ENCODE measurements around the gene PARVG. TPM values are rescaled to one million over a fixed set of nuclear protein-coding genes. Genes with fewer than 3 reads are reported as not detected.
A peak's percentile ranks its signal among the peaks of the same experiment; 100 is the strongest.

Gene PARVG
- total and polyA plus RNA-seq, 2 of the 8 experiments (the other 6 are each of a cell fraction or from before 2014, with no cell fraction given): 0.37 to 1.5 TPM

GRCh38 chr22:44224166-44224565, 43.4 kb downstream of the PARVG start:
- peak in 1 of 2 experiments; percentile 31 for DNase-seq (ENCODE audit: low read depth in 1 of 2, low spot score in 2 of 2)
- H3K23ac ChIP-seq (ENCODE audit: insufficient read length): no peak overlapping the region

More at GRCh38 chr22:44224166-44224565, 43.4 kb downstream of the PARVG start:
- Histone ChIP-seq H3K27ac (ENCODE audit: low read depth, low read length) (no peak overlapping the region), H3K14ac (ENCODE audit: insufficient read length) (no peak overlapping the region), H4K8ac (ENCODE audit: extremely low read depth, insufficient read depth, low read length) (no peak overlapping the region), H3K36me3 (ENCODE audit: control insufficient read depth in 2 of 4, insufficient read depth in 4 of 4, low read length in 3 of 4) (no peaks in the 10 kb centered on the region), H3K79me2 (ENCODE audit: control insufficient read depth in 1 of 2, insufficient read depth in 2 of 2, low read length in 2 of 2) (no peaks in the 10 kb centered on the region), H4K91ac (replicated peaks; ENCODE audit: insufficient read length, low read length) (no peak overlapping the region), H3K23me2 (ENCODE audit: low read depth, low read length) (no peaks in the 10 kb centered on the region), H2AFZ (ENCODE audit: low read length) (no peak overlapping the region), H3K27me3 (replicated peaks in 1 of 4; ENCODE audit: control insufficient read depth in 3 of 4, extremely low read depth in 1 of 4, insufficient read depth in 3 of 4, low read length in 3 of 4) (no peaks in the 10 kb centered on the region), H3K79me1 (ENCODE audit: low read depth, low read length) (no peaks in the 10 kb centered on the region), H3K4me2 (ENCODE audit: insufficient read depth in 1 of 2, low read depth in 2 of 2, low read length in 2 of 2) (no peak overlapping the region), H3K9ac (replicated peaks in 1 of 4; ENCODE audit: extremely low read depth in 1 of 4, low read depth in 3 of 4, low read length in 3 of 4) (no peak overlapping the region), H2BK20ac (ENCODE audit: low read length) (no peak overlapping the region), H3K56ac (replicated peaks; ENCODE audit: insufficient read length, low read depth, low read length) (no peak overlapping the region), H3K4me1 (replicated peaks in 1 of 4; ENCODE audit: control insufficient read depth in 3 of 4, insufficient read depth in 4 of 4, low read length in 3 of 4) (no peaks in the 10 kb centered on the region), H2BK15ac (ENCODE audit: low read length) (no peak overlapping the region), H2BK5ac (ENCODE audit: low read depth, low read length) (no peak overlapping the region), H2BK120ac (replicated peaks; ENCODE audit: low read depth, low read length) (no peak overlapping the region), H3K18ac (ENCODE audit: extremely low read depth, low read length) (no peak overlapping the region), H4K20me1 (replicated peaks in 1 of 2; ENCODE audit: control insufficient read depth in 1 of 2, insufficient read depth in 2 of 2, low read length in 2 of 2) (no peaks in the 10 kb centered on the region), H2BK12ac (ENCODE audit: low read depth, low read length) (no peak overlapping the region), H3K9me3 (ENCODE audit: insufficient read depth in 2 of 2, low read depth in 1 of 2, low read length in 1 of 2) (peaks cover 5 to 9% of the 10 kb centered on the region in 2 experiments; a peak in 1 of 4 replicates), H4K5ac (ENCODE audit: insufficient read length, low read depth, low read length) (no peak overlapping the region), H3K4me3 (ENCODE audit: extremely low read depth in 1 of 4, insufficient read depth in 2 of 4, low read depth in 3 of 4, low read length in 4 of 4) (no peak overlapping the region), H3K4ac (replicated peaks; ENCODE audit: insufficient read length, low read depth, low read length) (no peak overlapping the region), H2AK5ac (ENCODE audit: low read depth, low read length) (no peak overlapping the region)
- no peak for FAIRE-seq
- 91% methylated on average over 12 of the region's 12 CpGs; no CpG with 5 or more reads in 1 of the 2 experiments for WGBS, 2 experiments (ENCODE audit: extremely low coverage in 1 of 2, insufficient coverage in 1 of 2, insufficient read length in 1 of 2, insufficient replicate concordance in 2 of 2, low coverage in 1 of 2, low lambda C conversion rate in 2 of 2, missing lambda C conversion rate in 1 of 2)
- no peak for TF ChIP-seq TEAD4 (IDR thresholded peaks at IDR 0.05; ENCODE audit: low read depth, low read length)
- no peak for TF ChIP-seq TBP (IDR thresholded peaks at IDR 0.05; ENCODE audit: low read depth, low read length)
- no peak for TF ChIP-seq HDAC2 (IDR thresholded peaks at IDR 0.05; ENCODE audit: borderline replicate concordance in 1 of 2, low read depth in 2 of 2, low read length in 2 of 2)
- no peak for TF ChIP-seq HDAC6 (IDR thresholded peaks at IDR 0.05; ENCODE audit: low read depth, low read length)
- no peak for TF ChIP-seq KDM5A (IDR thresholded peaks at IDR 0.05; ENCODE audit: low read length)
- TF ChIP-seq, protein P1, sequence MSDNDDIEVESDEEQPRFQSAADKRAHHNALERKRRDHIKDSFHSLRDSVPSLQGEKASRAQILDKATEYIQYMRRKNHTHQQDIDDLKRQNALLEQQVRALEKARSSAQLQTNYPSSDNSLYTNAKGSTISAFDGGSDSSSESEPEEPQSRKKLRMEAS (IDR thresholded peaks at IDR 0.05): no peak
- TF ChIP-seq SUZ12 (IDR thresholded peaks at IDR 0.05; ENCODE audit: low read length): no peak
- TF ChIP-seq CBX5 (IDR thresholded peaks at IDR 0.05; ENCODE audit: low read depth, low read length): no peak
- TF ChIP-seq ZNF274 (IDR thresholded peaks at IDR 0.05; ENCODE audit: borderline replicate concordance, extremely low read depth, low read length): no peak
- TF ChIP-seq USF2 (IDR thresholded peaks at IDR 0.05; ENCODE audit: low read length): no peak
- no peak for TF ChIP-seq JUND (IDR thresholded peaks at IDR 0.05; ENCODE audit: low read length)
- no peak for TF ChIP-seq TAF1 (IDR thresholded peaks at IDR 0.05; ENCODE audit: low read depth, low read length)
- no peak for TF ChIP-seq RFX5 (IDR thresholded peaks at IDR 0.05; ENCODE audit: borderline replicate concordance, low read depth, low read length)
- no peak for TF ChIP-seq YY1 (IDR thresholded peaks at IDR 0.05; ENCODE audit: low read depth, low read length)
- ChIA-PET CTCF (ENCODE audit: partially characterized antibody) (no interaction called here), POLR2A (ENCODE audit: partially characterized antibody) (no interaction called here)
